ENCODE measurements around the gene STUB1.

STUB1 gene

DNA sequence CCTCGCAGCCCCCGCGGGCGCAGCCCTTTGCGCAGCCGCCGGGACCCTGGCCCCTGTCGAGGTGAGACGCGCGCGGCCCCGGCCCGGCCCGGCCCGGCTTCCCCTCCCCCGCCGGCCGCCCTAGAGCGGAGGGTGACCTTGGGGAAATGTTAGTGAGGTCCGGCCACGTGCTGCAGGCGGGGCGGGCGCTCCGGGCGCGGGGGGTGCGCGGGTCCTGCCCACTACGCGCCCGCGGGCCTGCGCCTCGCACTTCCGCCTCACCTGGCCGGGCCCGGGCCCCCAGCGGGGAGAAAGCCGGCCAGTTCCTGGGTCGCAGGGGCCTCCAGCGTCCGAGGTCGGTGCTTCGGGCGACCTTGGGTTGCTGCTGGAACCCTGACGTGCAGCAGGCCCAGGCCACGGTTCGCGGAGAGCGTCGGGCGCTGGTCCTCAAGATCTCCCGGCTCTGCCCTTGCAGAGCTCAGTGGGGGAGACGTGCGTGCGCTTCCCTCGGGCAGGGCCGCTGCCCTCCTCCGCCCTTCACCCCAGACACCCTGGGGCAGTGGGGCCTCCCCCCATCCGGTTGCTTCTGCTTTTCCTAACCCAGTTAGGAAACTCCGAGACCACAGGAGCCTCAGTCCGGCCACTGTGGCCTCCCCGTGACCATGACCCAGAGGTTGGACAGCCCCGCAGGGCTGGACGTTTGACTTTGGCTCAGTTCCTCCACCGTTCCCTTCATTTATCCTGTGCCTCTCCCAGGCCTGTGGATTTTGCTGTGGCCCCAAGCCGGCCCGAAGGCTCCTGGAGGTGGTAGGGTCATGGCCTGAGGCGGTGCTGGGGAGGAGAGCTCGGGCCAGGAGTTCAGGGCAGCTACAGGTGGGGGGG is 37.8 kb upstream of the STUB1 start:
- DNase-seq, result peak; percentile 66

DNA sequence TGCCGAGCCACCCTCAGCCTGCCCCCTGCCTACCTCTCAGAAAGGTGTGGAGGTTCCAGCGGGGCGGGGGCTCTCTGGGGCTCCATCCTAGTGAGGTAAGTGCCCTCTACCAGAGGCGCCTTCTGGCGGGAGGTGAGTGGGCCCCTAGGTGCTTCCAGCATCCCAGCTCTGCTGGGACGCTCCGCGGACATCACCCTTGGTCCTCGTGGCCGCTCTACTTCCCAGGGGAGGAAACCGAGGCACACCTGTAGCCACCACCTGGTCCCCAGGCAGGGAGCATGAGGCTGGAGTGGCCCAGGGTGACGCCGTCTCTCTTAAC is 37.2 kb upstream of the STUB1 start:
- DNase-seq, result no peak

DNA sequence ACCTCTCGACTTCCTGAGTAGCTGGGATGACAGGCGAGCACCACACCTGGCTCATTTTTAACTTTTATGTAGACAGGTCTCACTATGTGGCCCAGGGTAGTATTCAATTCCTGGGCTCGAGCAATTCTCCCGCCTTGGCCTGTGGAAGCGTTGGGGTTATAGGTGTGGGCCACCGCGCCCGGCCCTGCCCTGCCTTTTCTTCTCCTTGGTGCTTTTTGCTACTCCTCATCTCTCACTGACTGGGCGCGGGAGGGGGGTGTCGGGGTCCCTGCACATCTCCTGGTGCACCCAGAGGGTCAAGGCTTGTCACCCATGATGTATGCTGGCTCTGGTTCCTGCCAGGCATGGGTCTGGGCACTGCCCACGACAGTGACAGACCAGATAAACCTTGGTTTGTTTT is 35.7 kb upstream of the STUB1 start:
- no peak for DNase-seq

DNA sequence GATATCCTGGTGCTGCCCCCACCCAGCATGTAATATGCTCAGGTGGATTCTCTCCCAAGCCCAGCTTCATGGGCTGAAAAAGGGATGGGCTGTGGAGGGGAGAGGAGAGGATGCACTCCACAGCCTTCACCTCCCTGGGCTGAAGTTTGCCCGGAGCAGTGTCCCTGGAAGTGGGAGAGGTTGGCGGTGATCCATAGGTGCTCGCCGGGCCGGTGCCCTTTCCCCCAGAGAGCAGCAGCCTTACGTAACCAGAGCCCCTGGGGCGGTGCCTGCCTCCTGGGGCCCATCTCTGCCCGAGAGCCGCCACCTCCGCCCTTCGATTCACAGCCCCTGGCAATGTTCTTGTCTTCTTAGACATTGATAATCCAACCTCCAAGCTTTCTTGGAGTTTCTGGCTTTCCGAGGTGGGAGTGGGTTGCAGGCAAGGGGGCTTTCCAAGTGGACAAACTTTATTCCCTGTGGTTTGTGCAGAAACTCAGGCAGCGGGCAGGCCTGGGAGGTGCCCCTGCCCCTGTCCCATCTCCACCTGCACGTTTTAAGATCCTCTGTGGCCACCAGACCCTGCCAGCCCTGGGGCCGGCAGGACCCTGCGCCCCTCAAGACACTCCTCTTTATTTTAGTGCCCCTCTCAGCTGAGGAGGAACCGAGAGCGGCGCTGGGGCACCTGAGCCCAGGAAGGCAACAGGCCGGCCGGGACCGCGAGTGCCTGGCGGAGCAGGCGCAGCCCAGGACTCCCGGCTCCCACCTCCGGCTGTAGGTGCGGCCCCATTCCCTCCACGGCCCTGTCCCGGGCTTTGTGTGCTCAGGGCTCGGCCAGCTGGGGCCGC is 34.1 kb upstream of the STUB1 start:
- DNase-seq, result no peak

DNA sequence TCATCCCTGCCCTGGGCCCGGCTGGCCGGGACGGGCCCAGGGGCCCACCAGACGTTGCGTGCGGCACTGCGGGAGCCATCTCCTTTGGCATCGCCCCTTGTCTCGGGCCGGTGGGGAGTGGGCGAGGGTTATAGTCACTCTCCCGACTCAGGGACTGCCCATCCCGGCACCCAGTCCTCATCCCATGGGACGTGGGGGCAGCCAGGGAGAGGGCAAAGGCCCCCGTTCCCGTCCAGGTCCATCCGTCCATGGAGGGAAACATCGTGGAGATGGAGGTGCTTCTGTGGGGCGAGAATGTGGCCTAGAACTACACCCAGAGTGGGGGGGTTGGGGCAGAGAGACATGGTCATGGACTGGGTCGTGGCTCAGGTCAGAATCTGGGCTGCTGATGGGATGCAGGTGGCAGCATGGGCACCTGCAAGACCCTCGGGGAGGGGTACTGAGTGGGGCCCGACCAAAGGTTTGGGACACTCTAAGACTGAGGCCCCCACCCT is 33.5 kb upstream of the STUB1 start:
- no peak for DNase-seq

DNA sequence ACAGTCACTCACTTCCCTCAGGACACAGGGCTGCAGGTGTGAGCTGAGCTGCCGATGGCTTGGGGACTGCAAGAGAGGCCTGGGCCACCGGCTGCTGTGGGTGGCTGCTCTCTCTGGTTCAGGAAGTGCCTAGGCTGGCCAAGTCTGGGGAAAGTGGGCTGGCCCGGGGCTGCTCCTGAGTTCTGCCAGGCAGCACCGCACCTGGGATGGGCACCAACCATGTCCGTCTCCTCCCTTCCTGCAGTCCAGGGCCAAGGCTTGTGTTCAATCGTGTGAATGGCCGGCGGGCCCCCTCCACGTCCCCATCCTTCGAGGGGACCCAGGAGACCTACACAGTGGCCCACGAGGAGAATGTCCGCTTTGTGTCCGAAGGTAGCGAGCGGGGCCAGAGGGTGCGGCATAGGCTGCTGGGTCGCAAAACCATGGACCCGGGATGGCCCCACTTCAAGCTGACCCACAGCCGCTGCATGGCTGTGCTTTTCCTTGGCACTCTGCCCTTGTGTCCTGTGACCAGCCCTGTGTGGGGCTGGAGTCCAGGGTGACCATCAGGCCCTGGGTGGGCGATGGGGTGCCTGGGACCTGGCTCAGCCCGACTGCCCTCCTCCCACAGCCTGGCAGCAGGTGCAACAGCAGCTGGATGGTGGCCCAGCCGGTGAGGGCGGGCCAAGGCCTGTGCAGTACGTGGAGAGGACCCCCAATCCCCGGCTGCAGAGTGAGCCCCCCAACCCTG is 32.9 kb upstream of the STUB1 start:
- DNase-seq, result no peak

DNA sequence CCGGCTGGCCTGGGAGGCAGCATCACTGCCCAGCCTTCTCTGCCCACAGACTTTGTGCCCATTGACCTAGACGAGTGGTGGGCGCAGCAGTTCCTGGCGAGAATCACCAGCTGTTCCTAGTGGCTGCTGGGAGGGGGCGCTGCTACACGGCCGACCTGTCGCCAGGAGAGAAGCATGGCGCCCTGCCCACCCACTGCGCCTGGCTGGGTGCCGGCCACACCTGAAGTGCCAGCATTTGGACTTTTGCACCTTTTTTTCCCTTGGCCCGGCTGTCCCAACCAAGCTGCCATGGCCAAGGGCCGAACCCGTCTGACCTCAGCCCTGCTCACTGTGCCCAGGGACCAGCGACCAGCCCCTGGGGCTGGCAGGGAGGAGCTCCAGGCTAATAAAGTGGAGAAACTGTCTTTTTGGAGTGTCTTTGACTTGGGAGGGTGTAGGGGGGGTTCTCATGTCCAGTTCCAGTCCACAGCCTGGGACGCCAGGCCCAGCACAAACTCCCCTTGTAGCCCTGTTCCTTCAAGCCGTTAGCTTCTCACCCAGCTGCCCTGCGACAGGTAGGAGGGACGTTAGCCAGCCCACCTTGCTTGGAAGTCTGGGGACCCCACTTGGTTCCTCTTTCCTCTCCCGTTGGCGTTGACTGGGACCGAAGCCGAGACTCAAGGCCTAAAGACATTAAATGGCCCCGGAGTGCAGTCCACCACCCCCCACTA is 32.0 kb upstream of the STUB1 start:
- no peak for DNase-seq

DNA sequence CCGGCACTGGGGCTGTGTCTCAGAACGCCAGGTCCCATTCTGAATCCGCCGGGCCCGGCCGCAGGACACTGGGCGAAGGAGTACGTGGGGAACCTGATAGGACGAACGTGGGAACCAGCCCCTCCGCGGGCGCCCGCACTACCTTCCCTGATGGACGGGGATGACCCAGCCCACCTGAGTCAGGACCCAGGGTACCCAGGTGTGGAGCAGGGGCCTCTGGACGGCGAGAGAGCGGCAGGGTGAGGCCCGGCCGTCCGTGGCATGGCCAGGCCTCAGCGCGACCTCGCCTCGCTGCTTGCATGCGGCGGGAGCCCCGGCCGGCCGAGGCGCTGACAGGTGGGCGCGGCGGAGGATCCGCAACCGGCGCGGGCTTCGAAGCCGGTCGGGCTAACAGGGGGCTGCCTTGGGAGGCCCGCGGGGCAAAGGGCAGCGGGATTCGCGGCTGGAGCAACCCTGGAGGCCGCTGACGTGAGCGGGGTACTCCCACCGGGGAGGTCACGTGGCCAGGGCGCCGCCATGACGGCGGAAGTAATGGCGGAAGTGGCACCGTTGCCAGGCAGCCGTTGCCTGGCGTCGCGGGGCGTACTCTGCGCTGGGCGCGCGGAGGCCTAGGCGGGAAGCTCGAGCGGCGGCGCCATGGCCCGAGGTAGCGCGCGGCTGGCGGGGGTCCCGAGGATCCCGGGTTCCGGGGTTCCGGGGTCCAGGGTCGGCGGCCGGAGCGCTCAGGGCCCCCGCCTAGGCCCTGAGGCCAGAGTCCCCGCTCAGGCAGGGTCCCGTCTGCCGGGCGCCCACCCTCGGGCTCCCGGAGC is 31.2 kb upstream of the STUB1 start, which contains the start of gene WDR90:
WDR90 (plus strand) TSS at position 585 of the 809 bp plus-strand sequence; CDS start at position 637, 52 bp downstream.
- peak; percentile 93 for DNase-seq

DNA sequence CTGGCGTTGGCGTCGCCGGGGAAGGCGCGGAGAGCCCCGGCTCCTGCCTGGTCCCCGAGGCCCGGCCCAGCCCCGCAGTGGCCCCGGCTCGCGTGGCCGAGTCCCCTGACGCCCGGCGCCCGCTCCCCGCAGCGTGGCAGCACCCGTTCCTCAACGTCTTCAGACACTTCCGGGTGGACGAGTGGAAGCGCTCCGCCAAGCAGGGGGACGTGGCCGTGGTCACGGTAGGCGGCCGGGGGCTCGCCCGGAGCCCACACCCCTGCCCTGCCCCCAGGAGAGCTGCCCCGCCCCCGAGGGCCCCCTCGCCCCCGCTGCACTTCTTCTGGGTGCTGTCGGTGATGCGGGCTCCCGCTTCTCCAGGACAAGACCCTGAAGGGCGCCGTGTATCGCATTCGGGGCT is 30.6 kb upstream of the STUB1 start:
- no peak for DNase-seq

DNA sequence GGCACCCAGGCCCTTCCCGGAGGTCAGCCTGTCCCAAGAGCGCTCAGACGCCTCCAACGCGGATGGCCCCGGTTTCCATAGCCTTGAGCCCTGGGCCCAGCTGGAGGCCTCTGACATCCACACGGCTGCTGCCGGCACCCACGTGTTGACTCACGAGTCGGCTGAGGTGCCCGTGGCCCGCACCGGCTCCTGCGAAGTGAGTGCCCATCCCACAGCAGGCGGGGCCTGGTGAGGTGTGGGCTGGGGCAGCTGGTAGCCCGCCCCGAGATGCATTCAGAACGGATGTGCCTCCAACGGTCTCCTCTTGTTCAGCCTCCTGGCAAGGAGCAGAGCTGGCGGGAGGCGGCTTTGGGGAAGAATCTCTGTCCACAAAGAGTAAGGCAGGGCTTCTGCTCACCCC is 28.4 kb upstream of the STUB1 start:
- DNase-seq, result no peak

DNA sequence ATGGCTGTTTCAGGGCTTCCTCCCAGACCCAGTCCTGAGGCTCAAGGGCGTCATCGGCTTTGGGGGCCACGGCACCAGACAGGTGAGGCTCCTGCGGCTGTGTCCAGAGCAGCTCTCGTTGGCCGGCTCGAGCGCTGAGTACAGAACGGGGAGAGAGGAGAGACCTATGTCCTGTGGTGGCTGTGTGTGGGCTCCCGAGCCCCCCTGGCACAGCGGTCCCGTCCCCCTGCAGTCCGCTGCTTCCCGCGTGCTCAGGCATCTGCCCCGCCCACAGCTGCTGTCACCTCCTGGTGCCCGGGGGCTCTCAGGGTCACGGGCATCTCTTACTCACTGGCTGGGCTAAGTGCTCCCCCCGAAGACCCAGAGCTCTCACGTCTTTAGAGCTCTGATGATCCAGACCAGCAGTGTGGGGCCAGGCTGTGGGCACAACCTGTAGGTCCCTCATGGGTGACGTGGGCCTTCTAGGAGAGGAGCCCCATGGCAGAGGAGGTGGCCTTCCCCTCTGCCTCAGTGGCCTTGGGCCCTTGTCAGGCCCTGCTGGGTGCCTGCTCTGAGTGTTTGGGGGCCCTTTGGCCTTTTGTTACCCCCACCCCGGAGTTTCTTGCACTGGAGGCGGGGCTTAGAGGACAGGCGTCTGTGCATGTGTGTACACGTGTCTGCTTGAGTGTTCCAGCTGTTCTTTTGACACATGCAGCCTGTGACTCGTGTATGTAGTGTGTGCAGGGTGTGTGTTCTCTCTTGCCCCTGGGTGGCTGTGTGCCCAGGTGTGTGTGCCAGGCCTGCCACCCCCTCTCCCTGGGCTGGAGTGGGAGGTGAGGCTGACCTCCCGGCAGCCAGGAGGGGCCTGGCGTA is 27.5 kb upstream of the STUB1 start:
- DNase-seq, result no peak

DNA sequence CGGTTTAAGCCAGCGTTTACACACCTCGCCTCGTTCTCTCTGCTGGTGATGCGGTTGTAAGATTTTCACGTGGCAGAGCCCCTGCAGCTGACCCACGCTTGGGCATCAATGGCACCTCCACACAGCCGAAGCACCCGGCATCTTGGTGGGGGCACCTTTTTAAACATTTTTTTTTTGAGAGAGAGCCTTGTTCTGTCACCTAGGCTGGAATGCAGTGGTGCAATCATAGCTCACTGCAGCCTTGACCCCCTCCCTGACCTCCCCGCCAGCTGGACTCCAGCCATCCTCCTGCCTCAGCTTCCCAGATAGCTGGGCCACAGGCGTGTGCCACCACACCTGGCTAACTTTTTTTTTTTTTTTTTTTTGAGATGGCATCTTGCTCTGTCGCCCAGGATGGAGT is 26.2 kb upstream of the STUB1 start:
- DNase-seq, result no peak

DNA sequence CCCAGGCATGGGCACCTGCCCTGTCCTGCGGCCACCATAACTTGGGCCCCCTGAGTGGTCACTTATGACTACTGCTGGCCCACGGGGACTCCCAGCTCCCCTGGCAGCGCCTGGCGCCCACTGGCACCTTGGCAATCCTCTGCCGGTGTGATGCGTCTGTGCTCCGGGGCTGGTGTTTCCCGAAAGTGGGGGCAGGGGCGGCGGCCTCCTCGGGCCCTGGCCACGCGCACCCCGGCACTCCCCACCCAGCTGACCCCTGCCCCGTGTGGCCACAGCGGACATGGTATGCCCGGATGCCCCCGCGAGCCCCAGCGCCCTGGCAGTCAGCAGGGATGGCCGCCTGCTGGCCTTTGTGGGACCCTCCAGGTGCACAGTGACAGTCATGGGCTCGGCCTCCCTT is 22.7 kb upstream of the STUB1 start:
- no peak for DNase-seq

DNA sequence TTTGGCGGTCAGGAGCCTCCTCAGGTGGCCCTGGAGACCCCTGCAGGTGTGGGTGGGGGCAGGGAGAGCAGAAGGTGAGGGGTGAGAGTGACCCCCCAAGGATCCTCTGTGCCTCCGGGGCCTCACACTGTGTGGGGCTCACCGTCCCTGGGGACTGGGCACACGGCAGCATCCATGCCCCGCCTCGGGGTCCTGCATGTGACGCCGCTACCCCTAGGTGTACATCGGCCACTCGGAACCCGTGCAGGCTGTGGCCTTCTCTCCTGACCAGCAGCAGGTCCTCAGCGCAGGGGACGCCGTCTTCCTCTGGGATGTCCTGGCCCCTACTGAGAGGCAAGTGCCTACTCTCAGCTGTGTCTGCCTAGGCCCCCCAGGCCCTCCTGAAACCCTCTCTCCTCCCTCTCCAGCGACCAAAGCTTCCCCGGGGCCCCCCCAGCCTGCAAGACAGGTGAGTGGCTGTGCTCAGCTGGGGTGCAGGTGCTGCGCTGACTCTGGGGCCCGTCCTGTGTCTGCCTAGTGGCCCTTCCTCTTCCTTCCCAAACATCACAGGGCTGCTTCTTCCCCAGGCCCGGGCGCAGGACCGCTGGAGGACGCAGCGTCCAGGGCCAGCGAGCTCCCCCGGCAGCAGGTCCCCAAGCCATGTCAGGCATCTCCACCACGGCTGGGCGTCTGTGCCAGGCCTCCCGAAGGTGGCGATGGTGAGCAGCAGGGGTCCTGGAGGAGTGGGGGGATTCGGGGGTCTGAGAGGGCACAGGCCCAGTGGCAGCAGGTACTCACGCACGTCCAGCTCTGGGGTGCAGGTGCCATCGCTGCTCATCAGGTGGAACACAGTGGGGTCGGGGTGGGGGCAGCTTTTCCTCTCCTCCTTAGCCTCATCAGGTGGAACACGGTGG is 21.3 kb upstream of the STUB1 start:
- no peak for DNase-seq

DNA sequence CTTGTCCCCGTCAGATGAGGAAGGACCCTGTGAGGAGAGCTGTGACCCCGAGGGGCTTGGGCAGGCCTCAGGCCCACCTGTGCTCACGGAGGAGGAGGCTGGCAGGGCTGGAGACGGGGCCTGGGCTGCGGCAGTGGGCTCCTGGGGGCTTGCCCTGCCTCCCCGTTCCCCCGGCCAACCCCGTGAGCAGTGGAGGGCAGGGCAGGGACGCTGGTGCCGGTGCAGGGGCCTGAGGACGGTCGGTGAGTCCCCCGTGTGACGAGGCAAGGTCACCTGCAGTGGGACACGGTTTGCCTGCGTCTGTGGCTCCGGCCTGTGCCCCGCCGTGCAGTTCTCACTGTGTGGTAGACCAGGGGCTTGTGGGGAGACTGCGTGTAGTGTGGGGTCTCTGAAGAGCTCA is 20.6 kb upstream of the STUB1 start:
- DNase-seq, result no peak

DNA sequence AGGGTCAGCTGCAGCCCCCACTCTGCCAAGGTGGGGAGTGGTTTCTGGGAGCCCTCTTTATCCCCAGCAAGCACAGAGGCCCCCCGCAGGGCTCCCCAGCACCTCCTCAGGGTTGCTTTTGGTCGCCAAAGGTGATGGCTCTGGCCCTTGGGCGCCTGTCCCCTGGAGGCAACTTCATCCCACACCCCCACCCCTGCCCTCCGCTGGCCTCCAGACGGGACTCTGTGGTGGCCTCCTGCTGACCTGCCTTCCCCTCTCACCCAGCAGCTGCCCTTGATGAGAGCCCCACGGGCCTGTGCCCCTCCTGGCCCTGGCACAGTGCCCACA is 20.1 kb upstream of the STUB1 start:
- no peak for DNase-seq

DNA sequence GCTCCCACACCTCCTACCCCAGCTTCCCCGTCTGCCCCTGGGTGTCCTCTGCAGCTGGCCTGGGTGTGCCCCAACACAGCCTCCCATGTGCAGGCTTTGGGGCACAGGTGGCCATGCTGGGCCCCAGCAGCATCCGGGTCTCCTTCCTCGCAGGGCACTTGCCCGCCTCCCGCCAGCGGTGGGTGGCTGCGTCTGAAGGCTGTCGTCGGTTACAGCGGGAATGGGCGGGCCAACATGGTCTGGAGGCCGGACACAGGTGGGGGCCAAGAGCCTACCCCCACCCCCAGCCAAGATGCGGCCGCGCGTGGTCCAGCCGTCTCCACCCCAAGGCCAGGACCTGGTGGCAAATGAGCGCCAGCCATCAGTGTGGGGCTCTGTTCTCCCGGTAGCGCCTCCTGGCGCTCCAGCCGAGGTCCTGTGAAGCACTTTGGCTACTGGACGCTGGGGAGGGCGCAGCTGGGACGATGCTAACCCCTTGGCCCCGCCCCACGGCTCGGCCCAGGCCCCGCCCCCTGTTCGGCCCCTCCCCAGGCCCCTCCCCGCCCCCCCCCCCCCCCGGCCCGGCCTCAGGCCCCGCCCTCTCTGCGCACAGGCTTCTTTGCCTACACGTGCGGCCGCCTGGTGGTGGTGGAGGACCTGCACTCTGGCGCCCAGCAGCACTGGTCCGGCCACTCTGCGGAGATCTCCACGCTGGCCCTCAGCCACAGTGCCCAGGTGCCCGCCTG is 19.6 kb upstream of the STUB1 start:
- DNase-seq, result peak; percentile 61

DNA sequence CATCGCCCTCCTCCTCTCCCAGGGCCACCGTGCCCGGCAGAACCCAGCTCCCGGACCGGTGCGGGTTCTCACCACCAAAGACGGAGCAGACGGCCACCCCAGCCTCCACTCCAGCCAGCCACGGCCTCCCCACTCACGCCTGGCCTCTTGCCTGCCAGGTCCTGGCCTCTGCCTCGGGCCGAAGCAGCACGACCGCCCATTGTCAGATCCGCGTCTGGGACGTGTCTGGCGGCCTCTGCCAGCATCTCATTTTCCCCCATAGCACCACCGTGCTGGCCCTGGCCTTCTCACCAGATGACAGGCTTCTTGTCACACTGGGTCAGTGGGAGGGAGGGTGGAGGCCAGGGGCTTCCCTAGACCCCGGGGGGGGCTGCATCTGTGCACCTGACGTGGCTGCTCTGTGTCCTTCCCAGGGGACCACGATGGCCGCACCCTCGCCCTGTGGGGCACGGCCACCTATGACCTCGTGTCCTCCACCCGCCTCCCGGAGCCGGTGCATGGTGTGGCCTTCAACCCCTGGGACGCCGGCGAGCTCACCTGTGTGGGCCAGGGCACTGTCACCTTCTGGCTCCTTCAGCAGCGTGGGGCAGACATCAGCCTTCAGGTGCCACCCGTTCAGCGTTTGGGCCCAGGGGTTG is 18.9 kb upstream of the STUB1 start:
- peak; percentile 50 for DNase-seq

All from right kidney (tissue), 1 donor.